GM21528 (cell line): ENCODE results near the gene NDUFC2.
"Not testable (repeated sequence)": the region's sequence is repeated elsewhere in the genome, so short reads cannot be mapped to it uniquely, and the experiment has no call there.

Source experiments
- ATAC-seq: cut with Tn5 transposase; IDR thresholded peaks from one replicate; pipeline ENCODE4 v1.9.1; 2021; ENCODE audit warnings: mild to moderate bottlenecking, moderate library complexity; ENCODE audit not compliant: unreplicated experiment, low FRiP score

The NDUFC2 gene

DNA sequence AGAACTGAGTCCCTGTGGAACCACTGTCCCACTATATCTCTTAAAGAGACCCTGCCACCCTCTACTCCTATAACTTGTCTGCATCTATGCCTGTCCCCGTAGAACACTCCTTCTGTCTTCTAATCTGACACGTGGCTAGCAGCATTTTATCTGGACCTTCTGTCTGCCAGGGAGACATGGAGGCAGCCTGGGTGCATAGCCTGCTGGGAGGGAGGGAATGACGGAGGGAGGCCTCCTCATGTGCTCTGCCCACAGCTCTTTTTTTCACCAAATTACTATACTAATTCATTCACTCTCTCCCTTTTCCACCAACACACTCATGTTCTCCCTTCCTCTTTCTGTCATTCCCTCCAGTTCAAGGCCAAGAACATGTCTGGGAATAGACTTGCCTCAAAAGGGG lies 23.6 kb downstream of the NDUFC2 start:
- no peak for ATAC-seq

DNA sequence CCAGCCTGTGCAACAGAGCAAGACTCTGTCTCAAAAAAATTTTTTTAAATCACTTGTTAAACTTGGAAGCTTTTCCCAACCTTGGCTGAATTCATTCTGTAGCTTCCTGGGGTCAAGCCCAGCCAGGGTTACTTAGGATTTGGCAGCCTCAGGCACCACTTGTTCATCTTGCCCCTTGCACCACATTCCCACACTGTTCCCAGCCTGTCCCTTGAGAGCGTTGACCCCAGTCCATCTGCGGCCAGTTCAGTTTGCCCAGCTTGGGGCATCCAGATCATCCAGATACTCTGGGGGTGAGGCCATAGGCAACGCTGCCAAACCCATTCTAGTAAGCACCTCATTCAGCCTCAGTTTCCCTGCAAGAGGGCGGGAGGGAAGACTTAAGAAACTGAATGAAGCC lies 24.7 kb downstream of the NDUFC2 start:
- no peak for ATAC-seq

DNA sequence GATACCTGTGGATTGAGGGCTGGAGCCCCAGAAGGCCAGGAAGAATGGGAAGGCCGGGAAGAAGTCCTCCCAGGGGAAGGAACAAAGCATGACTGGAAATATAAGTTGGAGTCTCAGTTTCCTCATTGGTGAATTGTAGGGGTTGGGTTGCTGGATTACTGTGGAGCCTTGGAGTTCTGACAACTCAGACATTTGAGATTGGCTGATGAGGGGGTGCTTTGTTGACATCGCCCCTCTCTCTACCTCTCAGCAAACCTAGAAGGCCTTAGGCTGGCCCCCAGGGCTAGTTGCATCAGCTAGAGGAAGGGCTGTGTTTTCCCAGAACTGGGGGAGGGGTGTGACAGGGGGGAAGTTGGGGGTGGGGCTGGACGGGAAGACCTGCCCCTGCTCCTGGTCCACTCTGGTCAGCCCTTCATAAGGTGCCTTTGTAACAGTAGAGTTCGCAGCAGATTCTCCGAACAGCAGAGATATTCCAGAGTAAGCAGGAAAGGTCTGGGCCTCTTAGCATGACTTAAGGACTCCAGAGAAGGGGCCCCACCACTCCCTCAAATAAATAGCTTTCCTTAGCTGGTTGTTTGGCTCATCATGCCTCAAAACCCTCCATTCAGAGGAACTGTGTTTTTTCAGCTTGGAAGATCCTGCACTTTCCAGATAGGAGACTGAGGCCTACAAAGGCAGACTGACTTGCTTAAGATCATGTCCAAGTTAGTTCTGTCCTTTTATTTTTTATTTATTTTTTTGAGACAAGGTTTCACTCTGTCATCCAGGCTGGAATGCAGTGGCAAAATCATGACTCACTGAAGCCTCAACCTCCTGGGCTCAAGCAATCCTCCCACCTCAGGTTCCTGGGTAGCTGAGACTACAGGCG lies 28.5 kb downstream of the NDUFC2 start:
- ATAC-seq, result no peak

DNA sequence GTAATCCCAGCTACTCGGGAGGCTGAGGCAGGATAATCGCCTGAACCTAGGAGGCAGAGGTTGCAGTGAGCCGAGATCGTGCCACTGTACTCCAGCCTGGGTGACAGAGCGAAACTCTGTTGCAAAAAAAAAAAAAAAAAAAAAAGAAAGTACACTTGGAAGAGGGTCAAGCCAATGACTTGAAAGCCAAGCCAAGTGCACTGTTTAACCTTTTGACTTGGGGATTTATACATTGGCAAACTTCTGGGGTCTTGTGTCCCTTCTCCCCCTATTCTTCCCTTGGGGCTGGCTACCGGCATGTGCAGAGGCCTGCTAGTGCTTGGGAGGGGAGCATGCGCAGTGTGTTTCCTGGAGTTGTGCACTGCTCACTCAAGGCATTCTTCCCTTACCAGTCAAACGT lies 30.3 kb downstream of the NDUFC2 start:
- ATAC-seq, result no peak

DNA sequence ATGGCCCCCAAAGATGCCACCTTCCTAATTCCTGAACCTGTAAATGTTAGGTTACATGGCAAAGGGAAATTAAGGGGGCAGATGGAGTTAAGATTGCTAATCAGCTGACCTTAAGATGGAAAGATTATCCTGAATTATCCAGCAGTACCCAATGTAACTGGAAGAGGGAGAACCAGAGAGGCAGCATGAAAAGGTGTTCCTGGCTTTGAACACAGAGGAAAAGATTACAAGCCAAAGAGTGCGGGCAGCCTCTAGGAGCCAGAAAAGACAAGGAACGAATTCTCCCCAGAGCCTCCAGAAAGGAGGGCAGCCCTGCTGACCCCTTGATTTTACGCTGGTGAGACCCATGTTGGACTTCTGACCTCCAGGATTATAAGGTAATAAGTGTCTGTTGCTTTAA lies 31.1 kb downstream of the NDUFC2 start:
- no peak for ATAC-seq

DNA sequence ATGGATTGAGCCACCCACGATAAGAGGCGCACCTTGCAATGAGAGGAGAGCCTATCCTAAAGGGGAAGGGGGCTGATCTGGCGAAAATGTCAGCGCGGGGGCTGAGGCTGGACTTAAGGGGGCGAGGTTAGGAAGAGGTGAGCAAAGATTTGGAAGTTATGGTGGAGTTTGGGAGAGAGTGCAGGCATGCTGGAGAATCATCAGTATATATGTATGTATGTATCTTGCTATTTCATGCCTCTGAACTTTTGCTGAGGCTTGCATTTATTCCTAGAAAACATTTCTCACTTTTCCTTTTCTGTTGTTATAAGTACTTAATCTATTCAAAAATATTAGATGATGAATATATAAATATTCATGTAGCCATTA lies 33.2 kb downstream of the NDUFC2 start:
- no peak for ATAC-seq

DNA sequence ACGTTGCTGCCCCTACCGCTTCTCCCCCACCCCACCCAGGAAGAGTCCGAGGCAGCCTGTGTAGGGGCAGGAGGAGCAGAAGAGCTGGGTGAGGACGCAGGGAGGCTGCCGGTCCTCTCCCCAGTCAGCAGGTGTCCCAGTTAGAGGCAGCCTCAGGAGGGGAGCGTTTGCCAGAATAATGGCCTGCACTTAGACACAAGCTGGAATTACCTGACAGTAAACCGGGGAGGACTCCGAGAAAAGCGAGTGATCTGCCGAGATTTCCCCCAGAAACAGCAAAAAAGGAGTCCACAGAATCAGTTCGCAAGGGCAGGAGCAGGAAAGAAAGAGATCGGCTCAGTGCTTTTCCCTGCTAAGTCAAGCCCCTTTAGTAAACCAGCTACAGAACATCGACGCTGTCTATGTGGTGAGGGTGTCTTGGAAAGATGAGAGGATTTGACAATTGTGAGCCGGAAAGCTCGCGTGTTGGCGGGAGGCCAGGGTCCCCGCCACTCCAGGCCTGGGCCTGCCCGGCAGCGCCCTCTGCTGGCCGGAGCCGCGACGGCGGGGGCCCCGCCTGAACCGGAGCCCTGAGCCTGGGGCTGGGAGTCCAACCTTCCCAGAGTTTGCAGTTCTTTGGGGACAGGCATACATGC lies 33.7 kb downstream of the NDUFC2 start:
- ATAC-seq, result no peak

DNA sequence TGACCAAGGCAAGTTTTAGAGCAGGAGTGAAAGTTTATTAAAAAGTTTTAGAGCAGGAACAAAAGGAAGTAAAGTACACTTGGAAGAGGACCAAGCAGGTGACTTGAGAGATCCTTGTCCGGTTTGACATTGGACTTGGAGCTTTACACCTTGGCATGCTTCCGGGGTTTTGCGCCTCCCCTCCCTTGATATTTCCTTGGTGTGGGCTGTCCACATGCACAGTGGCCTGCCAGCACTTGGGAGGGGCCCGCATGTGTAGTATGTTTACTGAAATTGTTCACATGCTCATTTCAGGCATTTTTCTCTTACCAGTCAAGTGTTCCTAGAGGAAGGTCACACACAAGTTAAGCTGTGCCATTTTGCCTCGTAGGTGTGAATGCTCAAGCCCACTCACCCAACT lies 35.0 kb downstream of the NDUFC2 start:
- ATAC-seq, result no peak

DNA sequence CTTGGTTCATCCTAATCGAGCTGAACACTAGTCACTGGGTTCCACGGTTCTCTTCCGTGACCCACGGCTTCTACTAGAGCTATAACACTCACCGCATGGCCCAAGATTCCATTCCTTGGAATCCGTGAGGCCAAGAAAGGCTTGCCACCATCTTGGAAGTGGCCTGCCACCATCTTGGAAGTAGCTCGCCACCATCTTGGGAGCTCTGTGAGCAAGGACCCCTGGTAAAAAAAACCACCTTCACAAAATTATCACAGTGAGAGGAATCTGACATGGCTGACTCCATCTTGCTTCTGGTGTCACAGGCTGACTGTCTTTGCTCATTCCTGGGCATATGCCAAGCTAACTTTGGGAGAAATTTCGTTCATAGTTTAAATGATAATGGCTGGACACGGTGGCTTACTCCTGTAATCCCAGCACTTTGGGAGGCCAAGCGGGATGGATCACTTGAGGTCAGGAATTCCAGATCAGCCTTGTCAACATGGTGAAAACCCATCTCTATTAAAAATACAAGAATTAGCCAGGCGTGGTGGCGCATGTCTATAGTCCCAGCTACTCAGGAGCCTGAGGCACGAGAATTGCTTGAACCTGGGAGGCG lies 37.7 kb downstream of the NDUFC2 start:
- no peak for ATAC-seq

DNA sequence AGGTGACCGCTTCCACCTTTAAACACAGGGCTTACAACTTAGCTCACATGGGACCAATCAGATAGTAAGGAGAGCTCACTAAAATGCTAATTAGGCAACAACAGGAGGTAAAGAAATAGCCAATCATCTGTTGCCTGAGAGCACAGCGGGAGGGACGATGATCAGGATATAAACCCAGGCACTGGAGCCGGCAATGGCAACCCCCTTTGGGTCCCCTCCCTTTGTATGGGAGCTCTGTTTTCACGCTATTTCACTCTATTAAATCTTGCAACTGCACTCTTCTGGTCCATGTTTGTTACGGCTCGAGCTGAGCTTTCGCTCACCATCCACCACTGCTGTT lies 38.3 kb downstream of the NDUFC2 start:
- ATAC-seq, result not testable (repeated sequence)

DNA sequence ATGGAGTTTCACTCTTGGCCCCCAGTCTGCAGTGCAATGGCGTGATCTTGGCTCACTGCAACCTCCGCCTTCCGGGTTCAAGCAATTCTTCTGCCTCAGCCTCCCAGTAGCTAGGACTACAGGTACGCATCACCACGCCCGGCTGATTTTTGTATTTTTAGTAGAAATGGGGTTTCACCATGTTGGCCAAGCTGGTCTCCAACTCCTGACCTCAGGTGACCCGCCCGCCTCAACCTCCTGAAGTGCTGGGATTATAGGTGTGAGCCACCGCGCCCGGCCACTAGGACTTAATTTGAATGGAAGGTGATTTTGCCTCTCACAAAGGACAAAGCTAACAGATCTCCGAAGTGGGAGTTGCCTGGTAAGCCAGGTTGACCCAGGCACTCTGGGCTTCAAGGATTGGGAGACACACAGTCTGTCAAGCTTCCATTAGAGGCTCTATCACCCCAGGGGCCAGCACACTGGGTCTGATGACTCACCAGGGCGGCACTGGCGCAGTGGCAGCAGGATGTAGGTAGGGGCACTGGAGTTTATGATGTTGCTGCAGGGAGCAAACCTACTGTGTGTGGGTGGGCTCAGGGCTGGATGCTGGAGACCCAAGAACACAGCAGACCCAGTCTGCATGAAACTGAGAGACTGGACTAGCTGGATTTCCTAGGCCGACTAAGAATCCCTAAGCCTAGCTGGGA lies 38.8 kb downstream of the NDUFC2 start:
- ATAC-seq, result no peak

DNA sequence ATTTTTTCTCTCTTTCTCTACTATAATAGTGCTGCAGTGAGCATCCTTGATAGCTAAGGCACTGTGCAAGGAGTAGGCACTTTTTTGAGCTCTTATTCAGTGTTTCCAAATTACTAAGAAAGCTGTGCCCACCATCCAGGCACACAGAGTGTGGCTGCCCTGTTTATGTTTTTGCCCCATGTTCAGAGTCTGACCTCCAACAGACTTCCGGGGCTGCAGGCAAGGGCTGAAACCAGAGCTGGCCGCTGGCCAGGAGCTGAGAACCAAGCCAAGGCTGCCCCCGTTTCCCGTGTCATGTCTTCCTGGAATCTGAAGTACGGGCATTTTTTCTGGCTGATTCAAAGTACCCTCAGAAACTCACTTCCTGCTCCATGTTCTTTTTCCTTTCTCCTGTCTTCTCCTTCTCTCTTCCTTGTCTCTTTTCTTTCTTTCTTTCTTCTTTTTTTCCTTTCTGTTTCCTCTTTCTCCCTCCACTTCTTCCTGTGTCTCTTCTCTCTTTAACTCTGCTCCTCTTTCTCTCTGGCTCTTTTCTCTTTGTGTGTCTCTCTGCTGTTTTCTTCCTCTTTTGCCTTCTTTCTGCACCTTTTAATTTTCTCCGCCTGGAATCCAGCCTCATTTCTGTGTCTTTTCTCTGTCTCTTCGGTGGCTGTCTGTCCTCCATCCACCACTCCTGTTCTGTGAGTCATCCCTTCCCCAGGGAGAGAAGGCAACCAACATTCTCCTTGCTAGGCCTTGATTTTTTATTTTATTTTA lies 39.6 kb downstream of the NDUFC2 start:
- ATAC-seq, result no peak

DNA sequence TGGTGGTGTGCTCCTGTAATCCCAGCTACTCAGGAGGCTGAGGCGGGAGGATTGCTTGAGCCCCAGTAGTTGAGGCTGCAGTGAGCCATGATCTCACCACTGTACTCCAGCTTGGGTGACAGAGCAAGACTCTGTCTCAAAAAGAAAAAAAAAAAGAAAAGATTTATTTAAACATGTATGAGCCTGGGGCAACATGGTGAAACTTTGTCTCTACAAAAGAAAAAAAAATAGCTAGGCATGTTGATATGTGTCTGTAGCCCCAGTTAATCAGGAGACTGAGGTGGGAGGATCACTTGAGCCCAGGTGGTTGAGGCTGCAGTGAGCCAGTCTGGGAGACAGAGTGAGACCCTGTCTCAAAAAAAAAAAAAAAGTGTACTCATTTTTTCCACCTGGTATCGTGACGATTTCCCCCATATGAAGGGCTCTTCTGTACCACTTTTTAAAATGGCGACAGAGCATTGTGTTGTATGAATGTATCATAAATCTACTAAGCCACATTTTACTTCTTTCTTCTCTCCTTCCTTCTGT lies 40.2 kb downstream of the NDUFC2 start:
- no peak for ATAC-seq

DNA sequence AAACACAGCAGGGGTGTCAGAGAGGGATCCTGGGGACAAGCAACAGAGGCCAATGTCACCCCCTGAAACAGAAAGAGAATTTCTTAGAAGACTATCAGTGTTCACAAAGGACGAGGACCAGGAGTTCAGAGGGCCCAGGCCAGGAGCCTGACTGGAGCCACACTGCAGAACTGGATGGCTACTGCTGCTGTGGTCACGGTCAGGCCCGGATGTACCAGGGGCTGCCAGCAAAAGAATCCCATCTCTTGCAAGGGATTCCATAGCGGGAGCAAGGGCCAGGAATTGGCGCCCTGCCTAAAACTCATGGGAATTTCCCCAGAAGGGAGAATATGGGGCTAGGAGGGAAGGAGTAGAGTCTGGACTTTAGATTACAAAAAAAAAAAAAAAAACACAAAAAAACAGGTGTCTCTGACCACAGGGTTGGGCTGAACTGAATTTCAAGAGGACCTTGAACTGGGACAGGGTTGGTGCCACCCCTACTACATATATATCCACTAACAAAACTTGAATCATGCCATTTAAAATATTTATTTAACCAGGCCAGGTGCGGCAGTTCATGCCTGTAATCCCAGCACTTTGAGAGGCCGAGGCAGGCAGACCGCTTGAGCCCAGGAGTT lies 40.9 kb downstream of the NDUFC2 start:
- no peak for ATAC-seq

DNA sequence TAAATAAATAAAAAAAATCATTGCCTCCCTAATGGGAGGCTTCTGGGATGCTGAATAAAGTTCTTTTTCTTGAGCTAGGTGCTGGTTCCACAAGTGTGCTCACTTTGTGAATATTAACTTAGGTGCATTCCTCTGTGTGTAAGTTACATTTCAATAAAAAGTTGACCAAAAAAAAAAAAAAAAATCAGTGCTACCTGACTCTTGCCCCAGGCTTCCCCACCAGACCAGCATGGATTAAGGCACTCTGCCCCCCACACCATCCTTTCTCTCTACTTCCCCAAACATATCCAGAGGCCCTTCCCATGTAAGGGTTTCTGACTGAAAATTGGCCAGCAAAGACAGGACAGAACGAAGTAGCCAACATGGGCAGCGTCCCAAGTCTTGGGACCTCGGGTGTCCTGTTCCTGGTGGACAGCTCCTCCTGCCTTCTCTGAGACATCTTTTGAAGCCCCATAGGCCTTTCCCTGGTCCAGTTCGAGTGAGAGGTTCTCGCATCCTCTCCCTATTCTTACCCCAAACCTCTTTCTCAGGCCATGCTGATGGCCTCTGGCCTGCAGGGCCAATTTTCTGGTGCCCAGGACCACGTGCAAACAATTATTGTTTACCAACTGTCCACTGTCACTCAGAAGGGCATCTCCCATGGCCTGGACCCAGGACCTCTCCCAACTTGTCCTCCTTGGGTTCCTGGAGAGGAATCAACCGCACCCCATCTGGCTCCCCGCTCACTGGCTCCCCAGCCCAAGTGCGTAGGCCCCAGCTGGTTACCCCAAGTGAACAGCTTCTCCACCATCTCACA lies 41.6 kb downstream of the NDUFC2 start:
- ATAC-seq, result no peak

DNA sequence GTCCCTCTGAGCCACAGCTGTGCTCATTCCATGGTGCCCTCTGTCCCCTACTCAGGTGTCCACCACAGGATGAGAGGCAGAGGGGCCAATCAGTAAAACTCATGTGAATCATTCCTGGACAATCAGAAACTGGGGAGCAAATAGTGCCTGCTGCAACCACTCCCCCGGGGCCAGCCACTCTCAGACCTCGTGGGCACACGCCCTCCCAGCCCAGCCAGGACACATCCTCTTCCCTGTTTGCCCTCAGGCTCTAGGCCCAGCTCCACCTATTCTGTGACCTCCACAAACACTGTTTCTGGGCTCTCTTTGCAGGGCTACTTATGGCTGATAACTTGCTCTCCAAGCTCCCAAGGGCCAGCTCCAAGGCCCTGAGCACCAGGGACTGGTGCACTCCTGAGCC lies 42.6 kb downstream of the NDUFC2 start:
- no peak for ATAC-seq

DNA sequence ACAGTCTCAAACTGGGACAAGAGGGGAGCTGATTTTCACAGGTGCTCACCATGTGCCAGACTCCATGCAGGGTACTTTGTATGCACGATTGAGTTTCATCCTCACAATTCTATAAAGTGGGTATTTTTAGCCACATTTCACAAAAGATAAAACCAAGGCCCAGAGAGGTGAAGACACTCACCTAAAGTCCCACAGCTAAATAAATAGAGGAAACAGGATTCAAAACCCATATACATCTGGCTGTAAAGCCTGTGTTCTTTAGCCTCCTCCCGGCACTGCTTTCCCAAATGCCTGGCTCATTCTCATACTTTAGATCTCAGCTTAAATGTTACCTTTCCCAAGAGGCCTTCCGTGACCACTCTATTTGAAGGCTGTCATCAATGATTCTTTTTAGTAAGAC lies 43.3 kb downstream of the NDUFC2 start:
- no peak for ATAC-seq

DNA sequence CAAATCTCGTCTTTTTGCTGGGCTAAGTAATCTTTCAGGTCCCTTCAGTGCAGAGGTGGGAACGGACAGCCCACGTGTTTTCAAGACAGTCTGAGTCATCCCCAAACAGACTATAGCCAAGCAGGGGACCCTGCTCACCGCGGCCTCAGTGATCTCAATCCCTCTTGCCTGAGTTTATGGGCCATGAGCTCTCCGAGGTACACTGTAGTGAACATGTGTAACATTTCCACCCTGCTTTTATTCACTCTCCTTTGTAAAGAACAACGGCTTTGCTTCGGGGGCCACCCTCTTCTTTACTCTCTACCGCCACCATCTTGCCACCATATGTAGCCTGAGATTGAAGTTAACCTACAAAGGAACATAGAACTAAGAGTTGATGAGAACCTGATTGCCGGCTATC lies 45.0 kb downstream of the NDUFC2 start:
- ATAC-seq, result no peak

DNA sequence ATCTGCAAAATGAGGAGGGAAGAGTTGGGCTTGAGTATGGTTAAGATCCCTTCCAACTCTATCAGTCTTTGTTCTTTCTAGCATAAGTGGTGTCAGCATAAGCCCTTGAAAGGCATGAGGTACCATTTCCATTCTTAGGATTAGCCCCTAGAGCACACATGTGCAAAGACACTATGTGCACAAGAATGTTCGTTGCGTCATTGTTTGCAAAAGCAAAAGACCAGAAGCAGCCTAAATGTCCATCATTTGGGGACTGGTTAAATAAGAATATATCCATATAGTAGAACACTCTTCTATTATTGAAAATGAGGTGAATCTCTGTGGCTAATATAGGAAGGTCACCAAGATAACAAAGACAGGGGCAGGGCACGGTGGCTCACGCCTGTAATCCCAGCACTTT lies 46.6 kb downstream of the NDUFC2 start:
- ATAC-seq, result no peak
